ENCODE results near the gene RYK.

The RYK gene

DNA sequence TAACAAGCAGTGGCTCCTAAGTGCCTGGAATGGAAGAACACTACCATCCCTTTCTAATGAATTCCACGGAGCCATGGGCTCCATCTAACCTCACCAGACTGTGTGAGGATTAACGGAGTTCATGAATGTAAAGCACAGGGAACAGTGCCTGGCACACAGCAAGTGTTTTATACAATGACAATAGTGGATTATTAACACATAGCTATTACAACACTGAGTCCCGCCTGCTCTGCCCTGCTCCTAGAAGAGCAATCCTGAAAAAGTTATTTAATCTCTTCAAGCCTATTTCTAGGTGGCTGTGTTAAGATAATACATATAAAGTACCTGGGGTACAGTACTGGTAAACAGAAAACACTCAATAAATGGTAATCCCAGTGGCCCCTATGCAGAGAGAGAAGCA, 51.4 kb downstream of the RYK start:
- TF ChIP-seq, protein P1, sequence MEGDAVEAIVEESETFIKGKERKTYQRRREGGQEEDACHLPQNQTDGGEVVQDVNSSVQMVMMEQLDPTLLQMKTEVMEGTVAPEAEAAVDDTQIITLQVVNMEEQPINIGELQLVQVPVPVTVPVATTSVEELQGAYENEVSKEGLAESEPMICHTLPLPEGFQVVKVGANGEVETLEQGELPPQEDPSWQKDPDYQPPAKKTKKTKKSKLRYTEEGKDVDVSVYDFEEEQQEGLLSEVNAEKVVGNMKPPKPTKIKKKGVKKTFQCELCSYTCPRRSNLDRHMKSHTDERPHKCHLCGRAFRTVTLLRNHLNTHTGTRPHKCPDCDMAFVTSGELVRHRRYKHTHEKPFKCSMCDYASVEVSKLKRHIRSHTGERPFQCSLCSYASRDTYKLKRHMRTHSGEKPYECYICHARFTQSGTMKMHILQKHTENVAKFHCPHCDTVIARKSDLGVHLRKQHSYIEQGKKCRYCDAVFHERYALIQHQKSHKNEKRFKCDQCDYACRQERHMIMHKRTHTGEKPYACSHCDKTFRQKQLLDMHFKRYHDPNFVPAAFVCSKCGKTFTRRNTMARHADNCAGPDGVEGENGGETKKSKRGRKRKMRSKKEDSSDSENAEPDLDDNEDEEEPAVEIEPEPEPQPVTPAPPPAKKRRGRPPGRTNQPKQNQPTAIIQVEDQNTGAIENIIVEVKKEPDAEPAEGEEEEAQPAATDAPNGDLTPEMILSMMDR (IDR thresholded peaks at IDR 0.05; ENCODE audit: low read depth, low read length), result no peak
- H3K4me3 ChIP-seq (ENCODE audit: low read depth, low read length), result no peak overlapping the region

DNA sequence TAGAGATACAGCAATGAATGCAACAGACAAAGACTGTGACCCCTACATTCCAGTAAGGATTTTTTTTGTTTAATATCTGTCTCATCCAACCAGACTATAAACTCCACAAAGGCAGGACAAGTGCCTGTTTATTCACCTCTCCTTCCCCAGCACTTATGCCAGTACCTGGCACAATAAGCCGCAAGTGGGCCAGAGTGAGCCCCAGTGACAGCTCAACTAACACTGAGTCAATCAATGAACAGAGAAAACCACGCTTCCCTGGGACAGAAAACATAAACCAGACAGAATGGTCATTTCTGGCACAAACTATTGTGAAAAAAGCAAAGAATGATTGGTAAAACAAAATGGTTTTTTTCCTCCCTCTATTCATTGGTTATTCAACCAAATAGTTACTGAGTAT, 52.2 kb downstream of the RYK start:
- TF ChIP-seq, protein P1 (IDR thresholded peaks at IDR 0.05; ENCODE audit: low read depth, low read length), result no peak
- H3K4me3 ChIP-seq (ENCODE audit: low read depth, low read length), result no peak overlapping the region

DNA sequence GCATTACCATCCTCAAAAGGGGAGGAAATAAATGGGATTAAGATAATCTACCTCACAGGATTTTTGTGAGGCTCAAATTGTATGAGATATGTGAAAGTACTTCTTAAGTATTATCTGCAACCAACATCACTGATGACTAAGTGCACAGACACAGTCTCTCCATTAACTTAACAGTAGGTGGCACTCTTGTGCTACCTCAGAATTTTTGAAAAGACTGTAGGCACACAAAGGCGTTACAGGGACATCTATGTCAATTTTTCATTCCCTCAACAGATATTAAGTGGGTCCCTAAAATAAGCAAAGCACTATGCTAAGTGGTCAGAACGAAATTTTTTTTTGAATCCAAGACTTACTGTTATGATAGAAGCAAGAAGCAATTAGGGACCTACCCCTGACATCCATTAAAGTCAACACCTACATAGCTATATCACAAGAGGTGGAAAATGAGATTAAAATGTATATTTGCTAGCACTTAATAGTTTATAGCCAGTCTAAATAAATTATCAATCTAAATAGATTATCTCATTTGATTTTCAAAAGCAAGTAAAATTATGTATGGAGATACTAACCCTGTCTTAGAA, 52.9 kb downstream of the RYK start:
- no peak overlapping the region for H3K4me3 ChIP-seq (ENCODE audit: low read depth, low read length)
- TF ChIP-seq, protein P1 (IDR thresholded peaks at IDR 0.05; ENCODE audit: low read depth, low read length), result peak; percentile 57

DNA sequence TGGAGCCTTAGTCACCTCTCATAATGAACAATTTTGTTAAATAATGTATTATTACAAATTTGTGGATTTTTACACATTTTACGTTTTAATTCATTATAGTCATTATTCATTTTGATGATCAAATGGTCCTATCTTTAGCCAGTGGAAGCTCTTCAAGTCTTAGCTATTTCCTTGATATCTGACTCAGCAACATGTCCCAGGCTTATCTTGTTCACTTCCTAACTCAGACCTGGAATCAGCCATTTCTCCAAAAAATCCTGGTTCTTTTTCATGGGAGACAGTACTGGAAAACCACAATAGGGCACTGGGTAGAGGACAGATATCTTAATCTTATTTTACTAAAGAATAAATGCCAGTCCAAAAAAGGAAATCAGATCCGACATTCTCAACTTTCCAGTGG, 56.4 kb downstream of the RYK start:
- TF ChIP-seq, protein P1 (IDR thresholded peaks at IDR 0.05; ENCODE audit: low read depth, low read length), result no peak
- no peak overlapping the region for H3K4me3 ChIP-seq (ENCODE audit: low read depth, low read length)

DNA sequence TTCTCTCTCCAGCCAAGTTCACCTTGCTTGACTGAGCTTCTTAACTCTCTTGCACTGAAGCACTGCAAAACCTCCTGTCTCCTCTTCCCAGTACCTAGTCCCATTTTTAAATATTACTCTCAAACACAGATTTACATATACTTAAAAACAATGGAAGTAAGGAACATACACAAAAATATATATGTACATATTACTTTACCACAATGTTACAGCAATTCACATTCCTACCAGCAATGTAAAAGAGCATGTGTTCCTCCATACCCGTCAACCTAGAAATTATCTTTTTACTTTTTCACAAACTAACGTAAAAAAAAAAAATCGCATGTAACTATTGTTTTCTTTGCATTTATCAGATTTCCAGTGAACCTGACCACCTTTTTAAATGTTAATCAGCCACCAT, 60.4 kb downstream of the RYK start:
- TF ChIP-seq, protein P1 (IDR thresholded peaks at IDR 0.05; ENCODE audit: low read depth, low read length), result no peak
- H3K4me3 ChIP-seq (ENCODE audit: low read depth, low read length), result no peak overlapping the region

DNA sequence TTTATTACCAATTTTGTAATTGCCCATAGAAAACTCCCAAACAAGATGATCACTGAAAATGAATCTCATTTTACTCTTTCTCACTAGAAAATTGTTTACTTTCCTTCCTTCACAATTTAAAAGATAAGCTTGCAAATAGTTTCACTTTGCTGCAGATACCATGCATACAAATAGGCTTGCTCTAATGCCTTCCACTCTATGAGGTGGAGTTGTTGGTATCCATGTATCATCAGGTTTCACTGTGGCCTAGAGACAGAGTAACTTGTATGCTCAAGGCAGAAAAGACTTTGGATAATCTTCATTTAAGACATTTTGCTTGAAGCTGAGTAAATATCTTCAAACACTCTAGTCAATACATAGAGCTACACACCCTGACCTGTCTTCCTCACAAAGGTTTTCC, 60.8 kb downstream of the RYK start:
- TF ChIP-seq, protein P1 (IDR thresholded peaks at IDR 0.05; ENCODE audit: low read depth, low read length), result no peak
- no peak overlapping the region for H3K4me3 ChIP-seq (ENCODE audit: low read depth, low read length)

DNA sequence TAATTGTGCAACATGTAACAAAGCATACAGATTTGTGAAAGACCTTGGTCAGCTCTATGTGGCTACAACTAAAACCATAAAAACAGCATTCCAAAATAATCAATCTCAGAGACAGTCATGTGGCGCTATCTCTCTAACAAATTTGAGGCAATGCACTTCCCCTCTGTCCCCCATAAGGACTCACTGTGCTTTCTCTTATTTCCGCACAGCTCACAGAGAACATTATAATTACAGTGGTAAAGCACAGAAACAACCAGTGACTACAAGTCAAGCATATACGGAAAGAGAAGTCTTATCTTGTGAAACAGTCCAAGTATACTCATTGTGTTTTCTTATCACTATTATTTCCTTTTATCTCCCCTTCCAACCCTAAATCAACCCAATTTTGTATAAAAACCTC, 64.3 kb downstream of the RYK start:
- no peak overlapping the region for H3K4me3 ChIP-seq (ENCODE audit: low read depth, low read length)
- TF ChIP-seq, protein P1 (IDR thresholded peaks at IDR 0.05; ENCODE audit: low read depth, low read length), result no peak

Data from WI38 (cell line).